MCF 10A (cell line): ENCODE measurements around the gene PCYT2. TPM values are rescaled to one million over a fixed set of nuclear protein-coding genes. Genes with fewer than 3 reads are reported as not detected.

ENCODE experiments used
- BruUV-seq: library from RNA; stranded (reverse); fragments of 400-500 nt; replicated peaks from 2 replicates; lab custom pipeline; 2021; lab: Mats Ljungman, UMichigan
- CTCF ChIA-PET: fragments of 300-600 bp; sonication (Branson Sonifier 250); formaldehyde crosslinking; extraction: SDS; loops from one replicate; lab custom pipeline; 2021; ENCODE audit warnings: antibody characterized with exemption, inconsistent platforms; lab: Yijun Ruan, JAX
- POLR2A ChIA-PET: fragments of 300-600, 350-650 bp; sonication (Branson Sonifier 250); formaldehyde crosslinking; extraction: SDS; loops from one replicate; lab custom pipeline; 2020; ENCODE audit warnings: antibody characterized with exemption, inconsistent platforms; lab: Yijun Ruan, JAX
- DNase-seq: peaks from one replicate; pipeline ENCODE4 v3.0.0-alpha.2; 2018; ENCODE audit not compliant: unreplicated experiment
- H3K27ac Mint-ChIP-seq: one replicate; pipeline ENCODE4 v1.8.0; 2022; ENCODE audit warnings: mild to moderate bottlenecking, low read depth, mixed read lengths; ENCODE audit not compliant: unreplicated experiment
- H3K27me3 Mint-ChIP-seq: one replicate; pipeline ENCODE4 v1.8.0; 2022; ENCODE audit warnings: mixed read lengths; ENCODE audit not compliant: insufficient read depth, unreplicated experiment
- H3K36me3 Mint-ChIP-seq: one replicate; pipeline ENCODE4 v1.8.0; 2022; ENCODE audit warnings: mild to moderate bottlenecking, moderate library complexity, mixed read lengths; ENCODE audit not compliant: insufficient read depth, unreplicated experiment
- H3K4me1 Mint-ChIP-seq: one replicate; pipeline ENCODE4 v1.8.0; 2022; ENCODE audit warnings: mixed read lengths; ENCODE audit not compliant: insufficient read depth, unreplicated experiment
- H3K4me3 Mint-ChIP-seq: one replicate; pipeline ENCODE4 v1.8.0; 2022; ENCODE audit warnings: mild to moderate bottlenecking, moderate library complexity, mixed read lengths; ENCODE audit not compliant: unreplicated experiment
- H3K9me3 Mint-ChIP-seq: one replicate; pipeline ENCODE4 v1.8.0; 2022; ENCODE audit warnings: mixed read lengths; ENCODE audit not compliant: unreplicated experiment
- CTCF ChIP-seq: fragments of 200-600 bp; IDR thresholded peaks from one replicate; pipeline ENCODE4 v1.8.0; 2022; ENCODE audit warnings: antibody characterized with exemption, mild to moderate bottlenecking; ENCODE audit not compliant: unreplicated experiment
- intact Hi-C: fragments of 100-400 bp; cut with micrococcal nuclease; formaldehyde crosslinking; loops from 2 replicates; pipeline ENCODE4 v1.14.1; 2022
- total RNA-seq: library from RNA; stranded (reverse); gene quantifications from 2 replicates; pipeline ENCODE4 v1.2.3, GENCODE V29; 2022

The PCYT2 gene
- total RNA-seq, 1 experiment from 2014 or later, result 26.8 TPM

- intact Hi-C loops, result loop anchor here (10.0 kb wide), 1 partner anchor 49 kb away; the partner anchor contains the start of gene P4HB
- no peaks in the 10 kb centered on the region for H3K27me3 Mint-ChIP-seq
- TF ChIP-seq CTCF, result no peak
- CTCF ChIA-PET, result interaction anchor here (0.6 to 1.4 kb wide), 5 partner anchors 9 to 519 kb away, joined by 3 to 7 read pairs (median 5); partner anchors contain the start of genes BAHCC1, CENPX and MAFG
- peaks cover 37% of the 10 kb centered on the region for H3K4me1 Mint-ChIP-seq
- H3K4me3 Mint-ChIP-seq, result no peak overlapping the region
- POLR2A ChIA-PET, result interaction anchor here (0.8 to 5.2 kb wide), 8 partner anchors 12 to 191 kb away, joined by 3 to 54 read pairs (median 5); partner anchors contain the start of genes ALYREF, ANAPC11, CENPX and LRRC45
- peaks cover 49% of the 10 kb centered on the region for H3K36me3 Mint-ChIP-seq
- H3K9me3 Mint-ChIP-seq, result no peaks in the 10 kb centered on the region
- BruUV-seq, result no TSS peak
- peak overlapping the region; percentile 21 for H3K27ac Mint-ChIP-seq
- DNase-seq, result no peak
These were observed 2.3 kb upstream of the PCYT2 start for GRCh38 chr17:81913394-81914102.

GRCh38 chr17:81912441-81913309 is 1.5 kb upstream of the PCYT2 start:
- intact Hi-C loops, result loop anchor here (10.0 kb wide), 1 partner anchor 48 kb away; the partner anchor contains the start of gene P4HB
- BruUV-seq, result no TSS peak
- no peaks in the 10 kb centered on the region for H3K27me3 Mint-ChIP-seq
- H3K27ac Mint-ChIP-seq, result peak overlapping the region; percentile 21
- peak overlapping the region; percentile 66 for H3K4me3 Mint-ChIP-seq
- no peak for TF ChIP-seq CTCF
- ChIA-PET CTCF (interaction anchor here (0.7 to 1.4 kb wide), 4 partner anchors 10 to 518 kb away, joined by 3 to 7 read pairs (median 4); partner anchors contain the start of genes BAHCC1 and MAFG), POLR2A (interaction anchor here (0.7 to 5.2 kb wide), 11 partner anchors 13 to 190 kb away, joined by 3 to 54 read pairs (median 4); partner anchors contain the start of genes ALYREF, ANAPC11, CENPX and LRRC45)
- peak; percentile 89 for DNase-seq
- H3K4me1 Mint-ChIP-seq, result peaks cover 37% of the 10 kb centered on the region
- no peaks in the 10 kb centered on the region for H3K9me3 Mint-ChIP-seq
- peaks cover 44% of the 10 kb centered on the region for H3K36me3 Mint-ChIP-seq

- Mint-ChIP-seq H3K9me3 (no peaks in the 10 kb centered on the region), H3K27ac (no peak overlapping the region), H3K27me3 (no peaks in the 10 kb centered on the region), H3K36me3 (peaks cover 48% of the 10 kb centered on the region), H3K4me1 (peaks cover 33% of the 10 kb centered on the region), H3K4me3 (peak overlapping the region; percentile 66)
- ChIA-PET CTCF (no interaction called here), POLR2A (interaction anchor here (0.7 to 5.2 kb wide), 8 partner anchors 14 to 189 kb away, joined by 3 to 54 read pairs (median 6); partner anchors contain the start of genes ALYREF, ANAPC11, CENPX and LRRC45)
- intact Hi-C loops, result loop anchor here (10.0 kb wide), 1 partner anchor 47 kb away; the partner anchor contains the start of gene P4HB
- TF ChIP-seq CTCF, result no peak
- no TSS peak for BruUV-seq
- no peak for DNase-seq
These were observed 770 bp upstream of the PCYT2 start for GRCh38 chr17:81911969-81912368.
